Limb (tissue), 2 donors: ENCODE results near the gene GALNT14.

ENCODE experiments used
- DNase-seq, 2 donors: peaks; one replicate each; pipeline ENCODE4 v3.0.0-alpha.2; 2016; ENCODE audit errors: extremely low spot score in 2 of 2

Gene GALNT14

DNA sequence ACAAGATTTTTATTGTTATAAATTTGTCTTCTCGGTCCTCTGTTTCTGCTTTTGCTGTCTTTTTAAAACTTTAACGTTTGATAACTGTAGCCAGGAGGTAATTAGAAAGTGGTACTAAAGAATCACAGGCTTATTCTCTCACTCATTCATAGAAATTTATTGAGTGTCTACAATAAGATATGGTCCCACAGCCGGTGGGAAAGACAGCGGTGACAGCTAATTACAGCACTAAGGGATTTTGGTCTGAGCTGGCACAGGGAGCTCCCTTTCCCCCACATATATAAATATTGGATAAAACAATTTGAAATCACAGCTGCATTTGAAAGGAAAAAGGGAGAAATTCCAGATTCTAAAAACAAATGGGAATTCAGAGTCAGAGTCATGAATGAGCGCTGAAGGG lies 237.9 kb downstream of the GALNT14 start:
- DNase-seq, result no peak

DNA sequence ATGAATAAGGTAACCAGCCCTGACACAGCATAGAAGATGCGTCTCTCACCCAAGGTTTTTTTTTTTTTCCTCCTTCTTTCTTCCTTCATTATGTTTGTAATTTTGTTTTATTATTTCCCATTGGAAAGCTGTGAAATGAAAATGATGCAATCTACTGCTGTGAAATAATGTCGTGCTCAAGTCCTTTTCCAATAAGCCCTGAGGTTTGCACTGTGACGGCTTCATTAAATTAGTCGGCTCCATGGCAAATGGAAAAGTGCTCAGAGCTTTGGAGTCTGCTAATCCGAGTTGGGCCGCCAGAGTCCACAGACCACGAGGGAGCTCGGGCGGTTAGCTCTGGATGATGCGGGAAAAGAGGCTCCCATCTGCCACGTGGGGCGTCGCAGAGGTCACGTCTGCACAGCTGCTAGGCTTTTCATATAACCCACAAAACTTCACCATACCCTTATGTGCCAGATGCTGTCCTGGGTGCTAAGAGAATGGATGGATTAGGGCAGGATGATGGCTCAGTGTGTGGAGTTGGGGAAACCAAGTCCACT lies 238.7 kb downstream of the GALNT14 start:
- DNase-seq, result no peak

DNA sequence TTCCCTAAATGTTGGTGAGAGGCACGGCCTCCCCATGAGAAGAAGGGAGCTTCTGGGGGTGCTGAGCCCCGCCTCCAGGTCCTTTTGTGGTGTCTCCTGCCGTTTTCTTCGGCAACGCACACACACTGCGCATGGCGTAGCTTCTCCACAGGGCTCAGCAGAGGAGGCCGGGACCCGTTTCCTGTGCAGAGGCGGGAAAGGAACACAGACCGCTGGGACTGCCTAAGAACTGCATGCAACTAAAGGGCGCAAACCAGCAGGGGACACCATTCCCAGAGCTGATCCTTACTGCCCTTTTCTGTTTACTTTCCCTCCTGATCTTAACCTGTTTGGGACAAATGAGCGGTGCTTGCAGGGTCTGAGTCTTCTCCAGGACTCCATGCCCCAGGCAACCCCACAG lies 240.7 kb downstream of the GALNT14 start:
- DNase-seq, result no peak

DNA sequence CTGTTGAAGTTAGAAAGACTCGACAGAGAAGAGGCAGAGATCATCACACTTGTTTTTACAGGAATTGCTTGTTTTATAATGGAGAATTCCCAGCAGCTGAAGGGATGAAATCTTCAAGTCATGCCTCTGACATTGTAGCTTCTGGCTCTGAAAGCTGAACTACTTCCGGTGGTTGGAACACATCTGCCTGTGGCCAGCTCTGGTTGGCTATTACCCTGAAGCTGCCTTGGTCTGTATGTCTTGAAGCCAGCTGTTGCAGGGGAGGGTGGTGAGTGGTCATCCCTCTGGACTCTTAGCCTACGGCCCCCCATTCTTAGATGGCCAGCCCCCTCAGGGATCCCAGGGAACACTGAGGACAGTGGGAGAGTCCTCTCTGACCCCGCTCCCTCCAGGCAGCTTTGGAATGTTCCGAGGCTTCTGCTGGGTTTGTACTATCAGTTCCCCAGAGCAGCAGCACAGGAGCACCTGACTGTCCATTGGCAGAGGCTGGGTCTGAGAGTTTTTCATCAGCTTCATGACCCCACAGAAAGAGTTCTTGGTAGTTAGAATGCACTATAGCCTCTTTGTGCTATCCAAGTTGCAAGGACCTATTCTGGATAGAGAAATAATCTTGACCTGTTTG lies 243.6 kb downstream of the GALNT14 start:
- DNase-seq, result no peak

DNA sequence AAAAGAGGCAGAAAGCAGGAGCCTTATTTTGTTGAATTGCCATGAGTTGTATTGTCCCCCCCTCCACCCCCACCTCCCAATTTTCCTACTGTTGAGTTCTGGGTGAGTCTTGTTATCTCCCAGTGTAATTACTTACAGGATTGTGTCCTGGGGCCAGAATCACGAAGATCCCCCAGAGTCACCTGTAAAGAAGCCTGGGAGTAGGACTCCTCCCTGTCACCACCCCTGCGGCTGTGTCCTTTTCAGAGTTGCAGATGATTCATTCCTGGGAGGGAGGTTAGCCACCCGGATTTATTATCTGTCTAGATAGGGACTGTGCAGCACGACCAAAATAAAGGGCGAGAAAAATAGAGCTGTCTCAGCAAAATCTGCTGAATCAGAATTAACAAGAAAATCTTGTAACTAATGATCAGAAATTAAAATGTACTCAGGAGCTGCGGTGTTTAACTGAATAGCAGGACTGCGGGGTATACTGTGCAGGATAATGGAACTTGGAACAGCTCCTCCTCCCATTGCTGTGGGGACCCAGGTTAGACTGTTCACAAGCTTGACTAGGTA lies 249.3 kb downstream of the GALNT14 start:
- DNase-seq, result no peak

DNA sequence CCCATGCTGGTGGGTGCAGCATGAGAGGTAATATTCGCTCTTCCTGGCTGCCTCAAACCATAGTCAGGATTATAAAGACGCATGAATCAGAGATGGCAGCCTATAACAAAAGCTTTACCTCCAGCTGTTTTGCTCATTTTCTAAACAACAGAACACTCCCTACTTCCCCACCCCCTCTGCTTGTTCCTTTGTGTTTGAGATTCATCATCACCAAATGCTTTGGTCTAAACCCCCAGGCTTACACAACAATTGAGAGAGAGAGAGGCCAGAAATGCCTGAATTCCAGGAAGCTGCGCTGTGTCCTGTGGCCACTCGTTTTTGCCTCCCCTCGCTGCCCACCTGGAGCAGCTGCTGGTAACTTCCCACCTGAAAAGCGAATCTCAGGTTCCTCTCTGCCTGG lies 252.2 kb downstream of the GALNT14 start:
- DNase-seq, result no peak

DNA sequence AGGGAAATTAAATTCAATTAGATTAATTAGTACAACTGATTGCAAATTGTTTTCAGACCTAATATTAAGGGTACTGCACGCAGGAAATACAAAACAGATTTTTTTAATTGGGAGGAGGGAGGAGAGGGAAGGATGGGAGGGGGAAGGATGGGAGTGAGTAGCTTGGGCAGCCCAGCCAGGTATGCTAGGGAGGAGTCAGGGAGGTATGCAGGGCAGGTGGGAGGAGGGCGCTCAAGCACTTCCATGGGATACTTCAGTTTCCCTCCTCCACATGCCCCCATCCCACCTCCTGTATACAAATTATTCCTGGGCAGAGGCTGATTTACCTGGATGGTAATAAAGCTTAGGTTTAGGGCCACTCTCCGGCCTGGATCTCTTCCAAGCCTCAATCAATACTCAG lies 254.4 kb downstream of the GALNT14 start:
- no peak for DNase-seq

DNA sequence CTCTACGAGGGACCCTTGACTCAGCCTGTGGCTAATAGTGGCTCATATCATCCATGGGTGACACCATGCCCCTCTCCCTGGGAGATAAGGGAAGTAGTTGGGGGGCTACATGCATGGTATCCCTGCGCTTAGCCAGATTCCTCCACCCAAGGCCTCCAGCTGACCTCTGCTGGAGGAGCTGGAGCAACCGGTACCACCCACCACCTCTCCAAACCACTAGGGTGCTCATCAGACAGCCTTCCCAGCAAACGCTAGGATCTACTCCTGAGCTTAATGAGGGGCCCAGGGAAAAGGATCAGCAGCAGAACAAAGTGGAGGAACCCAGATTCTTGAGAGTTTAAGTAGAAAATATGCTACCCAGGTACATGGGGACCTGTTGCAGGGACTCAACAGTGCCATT lies 255.1 kb downstream of the GALNT14 start:
- DNase-seq, result no peak

DNA sequence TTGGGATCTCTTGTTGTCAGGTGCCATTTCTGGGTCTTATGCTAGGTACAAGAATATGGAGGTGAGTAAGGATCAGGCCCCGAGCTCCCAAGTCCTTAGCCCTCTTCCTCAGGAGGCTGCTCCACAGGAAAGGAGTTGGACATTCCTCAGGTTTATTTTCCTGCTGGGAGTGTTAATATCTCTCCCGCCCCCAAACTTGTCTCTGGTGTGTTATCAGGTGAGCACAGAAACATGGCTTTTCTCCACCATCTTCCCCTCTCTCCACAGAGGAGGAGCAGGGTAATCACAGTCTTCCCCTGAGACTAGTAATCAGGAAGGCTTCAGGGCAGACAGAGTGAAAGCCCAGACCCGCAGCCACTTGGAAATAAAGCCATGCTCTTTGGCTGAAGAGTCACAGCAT lies 257.7 kb downstream of the GALNT14 start:
- no peak for DNase-seq

DNA sequence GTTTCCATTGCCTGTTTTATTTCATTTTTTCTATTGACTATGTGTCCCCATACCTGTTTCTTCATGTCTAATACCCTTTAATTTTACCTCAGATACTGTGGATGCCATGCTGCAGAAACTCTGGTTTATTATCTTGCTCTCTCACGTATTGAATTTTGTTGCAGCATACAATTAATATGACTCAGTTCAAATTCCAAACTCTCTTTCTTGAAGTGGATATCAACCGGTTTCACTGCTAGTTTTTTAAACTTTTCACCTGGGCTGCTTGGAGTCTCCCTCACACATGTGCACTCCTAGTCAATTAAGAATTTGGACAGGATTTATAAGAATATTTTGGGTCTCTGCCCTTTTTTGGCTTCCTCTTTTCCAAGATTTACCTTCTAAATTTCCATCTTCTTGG lies 260.4 kb downstream of the GALNT14 start:
- no peak for DNase-seq

DNA sequence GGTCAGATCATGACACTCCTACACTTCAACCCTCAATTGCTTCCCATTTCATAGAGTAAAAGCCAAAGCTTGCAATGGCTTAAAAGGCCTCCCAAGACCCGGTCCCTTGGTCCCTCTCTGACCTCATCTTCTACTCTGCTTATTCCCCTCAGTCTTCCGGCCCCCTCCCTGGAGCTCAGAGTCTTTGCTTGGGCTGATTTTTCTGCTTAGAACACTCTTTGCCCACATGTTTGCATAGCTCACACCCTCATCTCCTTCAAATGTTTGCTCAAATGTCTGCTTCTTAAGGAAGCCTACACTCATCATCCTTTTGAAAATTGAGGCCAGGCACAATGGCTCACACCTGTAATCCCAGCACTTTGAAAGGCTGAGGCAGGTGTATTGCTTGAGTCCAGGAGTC lies 265.4 kb downstream of the GALNT14 start:
- DNase-seq, result no peak

DNA sequence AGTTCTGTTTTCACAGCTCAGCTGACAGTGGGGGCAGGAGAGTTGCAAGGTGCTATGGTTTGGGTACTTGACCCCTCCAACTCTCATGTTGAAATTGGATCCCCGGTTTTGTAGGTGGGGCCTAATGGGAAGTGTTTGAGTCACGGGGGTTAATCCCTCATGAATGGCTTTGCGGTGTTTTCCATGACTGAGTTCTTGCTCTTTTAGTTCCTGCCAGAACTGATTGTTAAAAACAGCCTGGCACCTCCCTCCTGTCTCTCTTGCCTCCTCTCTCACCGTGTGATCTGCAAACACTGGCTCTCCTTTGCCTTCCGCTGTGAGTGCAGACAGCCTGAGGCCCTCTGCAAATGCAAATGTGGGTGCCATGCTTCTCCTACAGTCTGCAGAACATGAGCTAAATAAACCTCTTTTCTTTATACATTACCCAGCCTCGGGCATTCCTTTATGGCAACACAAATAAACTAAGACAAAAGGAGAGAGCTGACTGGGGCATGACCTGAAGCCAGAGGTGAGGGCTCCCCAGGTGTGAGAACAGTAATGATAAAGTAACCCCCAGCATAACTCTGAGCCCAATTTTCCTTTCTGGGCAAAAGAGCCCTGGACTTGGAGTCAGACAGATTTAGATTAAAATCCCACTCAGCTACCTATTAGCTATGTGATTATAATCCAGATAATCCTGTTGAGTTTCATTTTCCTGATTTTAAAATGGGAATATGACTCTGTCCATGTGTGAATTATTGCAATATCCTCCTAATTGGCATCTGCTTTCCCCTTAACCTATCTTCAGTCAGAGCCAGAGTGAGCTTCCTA lies 266.1 kb downstream of the GALNT14 start:
- no peak for DNase-seq

DNA sequence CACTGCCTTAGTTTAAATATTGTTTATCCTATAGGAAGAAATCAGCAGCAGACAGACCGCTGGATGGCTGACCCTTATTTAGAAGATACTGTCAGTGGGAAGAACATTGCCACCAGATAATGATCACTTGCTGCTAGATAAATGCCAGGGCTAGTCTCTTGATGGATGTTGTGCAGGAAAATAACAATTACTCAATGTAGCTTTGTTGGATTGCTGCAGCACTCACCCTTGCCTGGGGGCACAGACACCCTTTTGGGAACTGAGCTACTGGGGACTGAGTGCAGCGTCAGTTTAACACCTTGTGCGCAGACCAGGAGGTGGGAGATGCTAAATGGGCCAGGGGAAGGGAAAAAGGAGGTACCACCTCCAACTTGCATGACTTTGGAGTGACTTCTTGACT lies 266.8 kb downstream of the GALNT14 start:
- DNase-seq, result no peak

DNA sequence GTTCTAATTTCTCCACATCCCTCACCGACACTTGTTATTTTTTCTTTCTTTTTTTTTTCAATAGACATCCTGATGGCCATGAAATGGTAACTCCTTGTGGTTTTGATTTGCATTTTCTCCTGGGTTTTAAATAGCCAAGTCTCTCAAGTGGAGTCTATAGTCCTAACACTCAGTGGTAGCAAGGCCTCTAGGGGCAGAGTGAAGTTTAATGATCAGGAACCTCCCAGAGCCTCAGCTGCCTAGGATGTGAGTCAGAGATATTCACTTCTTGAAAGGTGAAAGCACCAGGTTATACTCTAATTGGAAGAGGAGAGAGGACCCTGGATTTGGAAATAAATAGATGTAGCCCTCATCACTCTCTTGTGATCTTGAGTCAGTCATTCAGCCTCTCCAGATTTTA lies 268.3 kb downstream of the GALNT14 start:
- no peak for DNase-seq

DNA sequence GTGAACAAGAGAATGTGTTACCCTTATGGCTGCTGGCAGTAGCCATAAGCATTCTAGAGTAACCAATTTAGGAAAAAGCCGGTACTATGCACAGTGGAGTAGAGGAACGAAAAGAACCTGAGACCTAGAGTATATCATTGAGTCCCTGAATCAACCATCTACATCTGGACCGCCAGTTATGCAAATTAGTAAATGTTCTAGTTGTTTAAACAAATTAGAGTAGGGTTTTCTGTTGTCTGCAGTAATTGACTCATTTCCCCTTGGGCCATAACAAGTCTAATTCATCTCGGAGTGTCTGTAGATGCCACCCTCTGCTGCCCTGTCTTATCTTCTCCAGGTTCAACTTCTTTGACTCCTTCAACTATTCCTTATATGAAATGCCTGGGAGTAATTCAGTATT lies 270.9 kb downstream of the GALNT14 start:
- no peak for DNase-seq

DNA sequence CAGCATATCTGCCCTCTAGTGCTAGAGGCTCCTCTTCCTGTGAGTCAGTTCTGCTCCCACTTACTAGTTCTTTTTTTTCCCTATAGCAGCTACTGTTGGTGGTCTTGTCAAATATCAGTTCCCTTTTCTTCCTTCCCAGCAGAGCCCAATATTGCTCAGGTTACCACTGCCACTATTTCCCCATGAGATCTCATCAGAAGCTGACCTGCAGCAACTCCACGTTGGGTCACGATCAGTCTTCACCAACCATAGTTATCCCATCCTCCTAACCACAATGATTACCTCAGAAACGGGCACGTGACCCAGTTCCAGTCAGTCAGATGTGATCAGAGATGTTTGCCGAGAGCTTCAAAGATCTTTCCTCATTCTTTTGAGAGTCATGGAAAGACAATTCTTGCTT lies 271.3 kb downstream of the GALNT14 start:
- DNase-seq, result no peak

DNA sequence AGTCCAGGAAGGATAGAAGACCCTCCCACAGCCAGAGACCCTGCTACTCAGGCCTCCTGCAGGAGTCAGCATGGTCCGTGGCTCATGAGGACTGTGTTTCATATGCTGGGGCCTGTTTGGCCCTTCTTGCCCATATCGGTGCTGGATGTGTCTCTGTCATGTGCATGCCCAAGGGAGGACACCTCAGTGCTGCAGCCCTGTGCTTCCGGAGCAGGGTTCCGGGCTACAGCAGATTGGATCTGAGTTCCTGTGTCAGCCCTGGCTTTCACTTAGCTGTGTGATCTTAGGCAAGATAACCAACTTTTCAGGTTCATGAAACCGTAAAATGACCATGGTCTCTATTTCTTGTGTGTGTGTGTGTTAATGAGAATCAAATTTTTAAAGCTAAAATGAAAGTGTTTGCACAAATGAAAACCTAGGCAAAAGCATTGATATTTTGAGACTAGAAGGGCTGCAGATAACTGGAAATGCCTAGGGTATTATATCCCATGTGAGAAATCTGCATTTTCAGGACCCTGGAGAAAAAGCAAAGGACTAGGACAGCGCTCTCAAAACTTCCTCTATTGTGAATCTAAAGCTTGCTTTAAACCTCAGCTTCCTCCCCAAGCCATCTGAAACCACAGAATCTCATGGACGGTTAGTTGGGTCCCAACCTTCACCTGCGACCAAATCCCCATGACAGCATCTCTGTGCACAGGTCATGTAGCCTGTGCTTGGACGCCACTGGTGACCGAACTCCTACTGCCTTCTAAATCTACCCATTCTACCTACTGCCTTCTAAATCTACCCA lies 272.2 kb downstream of the GALNT14 start:
- no peak for DNase-seq

DNA sequence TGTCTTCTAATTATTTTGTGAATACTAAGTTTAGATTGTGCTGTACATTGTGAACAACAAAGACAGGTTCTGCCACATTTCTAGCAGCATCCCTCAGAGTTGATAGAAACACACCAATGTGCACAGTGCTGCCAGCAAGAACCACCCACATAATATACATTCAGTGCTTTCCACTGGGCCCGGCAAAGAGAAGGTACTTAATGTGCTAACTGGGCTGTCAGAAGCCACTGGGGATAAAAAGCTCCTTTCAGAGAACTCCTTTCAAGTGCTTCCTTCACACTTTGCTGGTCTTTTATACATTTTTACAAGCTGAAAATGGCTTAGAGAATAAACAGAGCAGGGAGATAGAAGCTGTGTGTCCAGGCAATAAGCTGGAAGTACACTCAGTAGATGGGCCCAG lies 273.0 kb downstream of the GALNT14 start:
- no peak for DNase-seq

DNA sequence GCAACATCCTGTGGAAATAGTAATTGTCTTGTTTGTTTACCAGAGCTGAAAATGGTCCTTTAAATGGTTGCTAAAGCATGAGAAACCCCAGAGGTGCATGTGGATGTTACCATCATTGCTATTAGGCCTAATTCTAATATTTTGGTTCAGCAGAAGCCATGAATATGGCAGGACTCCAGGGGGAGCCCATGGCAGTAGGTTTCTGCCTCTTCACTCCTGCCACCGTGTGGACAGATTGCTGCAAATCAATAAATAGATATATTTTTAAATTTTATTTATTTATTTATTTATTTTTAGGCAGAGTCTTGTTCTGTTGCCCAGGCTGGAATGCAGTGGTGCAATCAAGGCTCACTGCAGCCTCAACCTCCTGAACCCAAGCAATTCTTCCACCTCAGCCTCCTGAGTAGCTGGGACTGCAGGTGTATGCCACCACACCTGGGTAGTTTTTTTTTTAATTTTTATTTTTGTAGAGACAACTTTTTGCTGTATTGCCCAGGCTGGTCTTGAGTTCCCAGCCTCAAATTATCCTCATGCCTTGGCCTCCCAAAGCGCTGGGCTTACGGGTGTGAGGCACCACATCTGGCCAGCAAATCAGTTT lies 276.1 kb downstream of the GALNT14 start:
- peak; percentile 62 to 69 for DNase-seq

DNA sequence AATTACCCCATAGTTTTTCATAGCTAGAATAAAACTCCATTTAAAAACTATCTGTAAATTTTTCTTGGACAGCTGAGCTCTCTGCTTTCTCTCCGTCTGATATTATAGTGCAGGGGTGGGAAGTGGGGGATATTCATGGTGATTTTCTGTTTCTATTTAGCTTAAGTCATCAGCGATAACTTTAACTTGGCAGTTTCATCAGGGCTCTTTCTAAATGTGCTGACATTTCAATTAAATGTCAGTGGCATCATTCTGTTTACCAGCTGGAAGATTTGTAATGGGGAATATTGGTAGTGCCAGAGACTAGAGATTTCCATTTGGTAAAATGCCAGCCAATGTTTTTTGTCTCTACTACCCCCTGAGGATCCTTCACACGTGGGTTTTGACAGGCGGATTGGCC lies 277.5 kb downstream of the GALNT14 start:
- no peak for DNase-seq
